GM12872 (cell line): ENCODE measurements around the gene ADGRG6.

Source experiments
- CTCF ChIP-seq: IDR thresholded peaks from 3 replicates; pipeline ENCODE4 v1.5.1; 2011; ENCODE audit warnings: low read depth, mild to moderate bottlenecking, low read length, moderate library complexity; ENCODE audit not compliant: insufficient read depth

ADGRG6 gene

GRCh38 chr6:142300758-142301650, 803 bp upstream of the ADGRG6 start:
- TF ChIP-seq CTCF = no peak

GRCh38 chr6:142302421-142303175, 791 bp downstream of the ADGRG6 start:
- no peak for TF ChIP-seq CTCF

GRCh38 chr6:142303176-142303533, 1.3 kb downstream of the ADGRG6 start:
- no peak for TF ChIP-seq CTCF

- no peak for TF ChIP-seq CTCF
Observed at GRCh38 chr6:142304241-142304640, 2.4 kb downstream of the ADGRG6 start.

- TF ChIP-seq CTCF = no peak
Observed at GRCh38 chr6:142306736-142307135, 4.9 kb downstream of the ADGRG6 start.

- no peak for TF ChIP-seq CTCF
Observed at GRCh38 chr6:142307963-142308748, 6.3 kb downstream of the ADGRG6 start.

- TF ChIP-seq CTCF = no peak
Observed at GRCh38 chr6:142309426-142309825, 7.6 kb downstream of the ADGRG6 start.
